A549 (cell line): ENCODE measurements around the gene LUZP1. TPM values are rescaled to one million over a fixed set of nuclear protein-coding genes. Genes with fewer than 3 reads are reported as not detected.

Experiments
- ATAC-seq, 2 experiments: fragments of 200-7000 bp in 1 of 2; fragments of >200 bp in 1 of 2; cut with Nextera tagmentation in 1 of 2; cut with Tn5 transposase in 1 of 2; 3 replicates each; pipeline versions ENCODE4 v1.8.0 to v1.9.1; 2018 to 2020; ENCODE audit warnings: mild to moderate bottlenecking in 1 of 2, moderate library complexity in 1 of 2
- CTCF ChIA-PET: fragments of 300-600 bp; sonication (Branson Sonifier 250); formaldehyde crosslinking; extraction: SDS; loops from one replicate; lab custom pipeline; 2021; ENCODE audit warnings: antibody characterized with exemption, inconsistent platforms; lab: Yijun Ruan, JAX
- POLR2A ChIA-PET: fragments of 350-600 bp; formaldehyde crosslinking; extraction: SDS; loops from one replicate; lab custom pipeline; 2021; ENCODE audit warnings: antibody characterized with exemption, inconsistent platforms; lab: Yijun Ruan, JAX
- DNase-seq, 2 experiments: peaks; one replicate each; pipeline versions ENCODE4 v3.0.0 to v3.0.0-alpha.2; 2011 to 2016; ENCODE audit warnings: low read depth in 1 of 2, low spot score in 1 of 2
- FAIRE-seq: peaks from 2 replicates; lab custom pipeline; 2011; peaks lifted over from hg19 to GRCh38; lab: Jason Lieb, UNC
- H3K27ac ChIP-seq, 2 experiments: fragments of >200 bp; sonication (Bioruptor Twin); formaldehyde crosslinking; 3 replicates each; pipeline ENCODE4 v1.5.1; 2016 to 2017
- H3K4me1 ChIP-seq: fragments of >200 bp; sonication (Bioruptor Twin); formaldehyde crosslinking; 3 replicates; pipeline ENCODE4 v1.6.1; 2016
- H3K4me2 ChIP-seq: fragments of >200 bp; sonication (Bioruptor Twin); formaldehyde crosslinking; 3 replicates; pipeline ENCODE4 v1.6.1; 2016
- H3K4me3 ChIP-seq: fragments of >200 bp; sonication (Bioruptor Twin); formaldehyde crosslinking; 3 replicates; pipeline ENCODE4 v1.5.1; 2016
- H3K9me3 ChIP-seq: fragments of >200 bp; sonication (Bioruptor Twin); formaldehyde crosslinking; 3 replicates; pipeline ENCODE4 v1.6.1; 2016
- ATOH8 ChIP-seq: fragments of 250-450 bp; sonication (Bioruptor Pico); IDR thresholded peaks from 2 replicates; pipeline ENCODE4 v1.5.0; 2020; ENCODE audit warnings: low read depth, mild to moderate bottlenecking, moderate library complexity
- E2F6 ChIP-seq: IDR thresholded peaks from 2 replicates; pipeline ENCODE4 v1.6.1; 2012; ENCODE audit warnings: low read depth, borderline replicate concordance
- EHF ChIP-seq: fragments of 250-450 bp; sonication (Bioruptor Pico); IDR thresholded peaks from 2 replicates; pipeline ENCODE4 v1.5.0; 2020; ENCODE audit warnings: mild to moderate bottlenecking
- FOSL2 ChIP-seq, 2 experiments: fragments of 450-650 bp in 1 of 2; fragments of >200 bp in 1 of 2; sonication (Bioruptor Twin) in 1 of 2; formaldehyde crosslinking; IDR thresholded peaks; 2 replicates each; pipeline versions ENCODE4 v1.5.0 to v1.6.1; 2016 to 2020; ENCODE audit warnings: mild to moderate bottlenecking in 1 of 2, moderate library complexity in 1 of 2
- HMGXB4 ChIP-seq: fragments of 250-450 bp; sonication (Bioruptor Pico); IDR thresholded peaks from 2 replicates; pipeline ENCODE4 v1.5.0; 2021; ENCODE audit warnings: mild to moderate bottlenecking, moderate library complexity, borderline replicate concordance
- HOXA7 ChIP-seq: fragments of 250-450 bp; sonication (Bioruptor Pico); IDR thresholded peaks from 2 replicates; pipeline ENCODE4 v1.5.0; 2020; ENCODE audit warnings: mild to moderate bottlenecking, moderate library complexity
- JUN ChIP-seq, 2 experiments: fragments of >200 bp; sonication (Bioruptor Twin); formaldehyde crosslinking; IDR thresholded peaks; 2 replicates in 1 of 2; 3 replicates in 1 of 2; pipeline ENCODE4 v1.6.1; 2016 to 2017
- KDM1A ChIP-seq: fragments of 200-600 bp; sonication (generic); IDR thresholded peaks from 2 replicates; pipeline ENCODE4 v1.6.1; 2016; ENCODE audit warnings: low read depth, mild to moderate bottlenecking
- KDM5A ChIP-seq: fragments of 200-600 bp; sonication (generic); IDR thresholded peaks from 2 replicates; pipeline ENCODE4 v1.6.1; 2016; ENCODE audit warnings: antibody characterized with exemption, mild to moderate bottlenecking
- MAZ ChIP-seq: fragments of 150-350 bp; IDR thresholded peaks from 2 replicates; pipeline ENCODE4 v1.6.1; 2014; ENCODE audit warnings: antibody characterized with exemption, low read depth, low read length, borderline replicate concordance
- PBX3 ChIP-seq: IDR thresholded peaks from 2 replicates; pipeline ENCODE4 v1.6.1; 2012
- POLR2A ChIP-seq: IDR thresholded peaks from 2 replicates; pipeline ENCODE4 v1.6.1; 2012; ENCODE audit warnings: mild to moderate bottlenecking, low read length
- RAD21 ChIP-seq, 2 experiments: fragments of >200 bp in 1 of 2; sonication (Bioruptor Twin) in 1 of 2; formaldehyde crosslinking in 1 of 2; IDR thresholded peaks in 1 of 2; conservative IDR thresholded peaks in 1 of 2; 2 replicates in 1 of 2; 3 replicates in 1 of 2; pipeline ENCODE4 v1.6.1; 2012 to 2018; ENCODE audit warnings: inconsistent platforms in 1 of 2
- RCOR1 ChIP-seq: fragments of 150-350 bp; IDR thresholded peaks from 2 replicates; pipeline ENCODE4 v1.6.1; 2014; ENCODE audit warnings: antibody characterized with exemption, low read length, low read depth
- RNF2 ChIP-seq: fragments of 200-600 bp; sonication (generic); IDR thresholded peaks from 2 replicates; pipeline ENCODE4 v1.6.1; 2016; ENCODE audit warnings: low read depth, mild to moderate bottlenecking, antibody characterized with exemption, moderate library complexity, borderline replicate concordance
- SREBF2 ChIP-seq: fragments of 450-650 bp; IDR thresholded peaks from 2 replicates; pipeline ENCODE4 v1.6.1; 2014; ENCODE audit warnings: mild to moderate bottlenecking, moderate library complexity
- TP53 ChIP-seq: fragments of 250-450 bp; sonication (Bioruptor Pico); IDR thresholded peaks from 2 replicates; pipeline ENCODE4 v1.5.0; 2021; ENCODE audit warnings: mild to moderate bottlenecking, moderate library complexity
- USF2 ChIP-seq: fragments of 450-650 bp; IDR thresholded peaks from 2 replicates; pipeline ENCODE4 v1.6.1; 2014; ENCODE audit warnings: antibody characterized with exemption
- ZC3H11A ChIP-seq: fragments of 450-650 bp; IDR thresholded peaks from 2 replicates; pipeline ENCODE4 v1.6.1; 2014; ENCODE audit warnings: antibody characterized with exemption, mild to moderate bottlenecking
- WGBS: methylation state at CpG from one replicate; pipeline ENCODE4 v1.1.6; 2017; ENCODE audit errors: missing lambda C conversion rate; 5-methylcytosine and 5-hydroxymethylcytosine counted together
- polyA plus RNA-seq, 4 experiments: library from polyadenylated mRNA; depleted of rRNA in 3 of 4; stranded (reverse); fragments of >200 nt; fragmentation: RNase III in 1 of 4; extraction: RNeasy Plus Mini Kit Qiagen cat#74134 plus additional on column Dnase treatment in 1 of 4; gene quantifications; 2 replicates in 3 of 4; 3 replicates in 1 of 4; pipeline ENCODE4 v1.2.3, GENCODE V29; 2011 to 2017
- TF ChIP-seq, protein P1 (sequence below): fragments of >200 bp; sonication (Bioruptor Twin); formaldehyde crosslinking; IDR thresholded peaks from 3 replicates; pipeline ENCODE4 v1.6.1; 2016

LUZP1 gene
- polyA plus RNA-seq, 2 of the 4 experiments (the other 2 are of a cell fraction), result 18.2 to 26.2 TPM

- peak overlapping the region; percentile 62; the same call in 1 of the 3 replicates for H3K4me2 ChIP-seq
- no peak for ATAC-seq
- no peak for TF ChIP-seq HMGXB4 (CRISPR knock-in tag)
- no peak for TF ChIP-seq RAD21 (conservative IDR thresholded peaks at IDR 0.05 in 1 of 2, IDR thresholded peaks at IDR 0.05 in 1 of 2)
- no peak for TF ChIP-seq PBX3
- no peak for TF ChIP-seq TP53 (CRISPR knock-in tag)
- TF ChIP-seq ATOH8 (CRISPR knock-in tag), result no peak
- no peak for TF ChIP-seq JUN (IDR thresholded peaks at IDR 0.05)
- TF ChIP-seq SREBF2, result no peak
- no peak for TF ChIP-seq POLR2A
- TF ChIP-seq MAZ, result no peak
- TF ChIP-seq ZC3H11A, result no peak
- TF ChIP-seq RCOR1, result no peak
- TF ChIP-seq HOXA7, result no peak
- no peak for TF ChIP-seq EHF (CRISPR knock-in tag)
- no peak for TF ChIP-seq FOSL2 (IDR thresholded peaks at IDR 0.05)
- TF ChIP-seq FOSL2 (CRISPR knock-in tag; IDR thresholded peaks at IDR 0.05), result no peak
- TF ChIP-seq KDM5A, result no peak
- TF ChIP-seq KDM1A, result no peak
- TF ChIP-seq RNF2, result no peak
- TF ChIP-seq, protein P1, sequence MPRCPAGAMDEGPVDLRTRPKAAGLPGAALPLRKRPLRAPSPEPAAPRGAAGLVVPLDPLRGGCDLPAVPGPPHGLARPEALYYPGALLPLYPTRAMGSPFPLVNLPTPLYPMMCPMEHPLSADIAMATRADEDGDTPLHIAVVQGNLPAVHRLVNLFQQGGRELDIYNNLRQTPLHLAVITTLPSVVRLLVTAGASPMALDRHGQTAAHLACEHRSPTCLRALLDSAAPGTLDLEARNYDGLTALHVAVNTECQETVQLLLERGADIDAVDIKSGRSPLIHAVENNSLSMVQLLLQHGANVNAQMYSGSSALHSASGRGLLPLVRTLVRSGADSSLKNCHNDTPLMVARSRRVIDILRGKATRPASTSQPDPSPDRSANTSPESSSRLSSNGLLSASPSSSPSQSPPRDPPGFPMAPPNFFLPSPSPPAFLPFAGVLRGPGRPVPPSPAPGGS, result no peak
- TF ChIP-seq, all 56 proteins: peak for 0
- WGBS, result 90% methylated on average over 3 of the region's 3 CpGs
- DNase-seq (no peak), FAIRE-seq (no peak)
- peaks cover 65% of the 10 kb centered on the region for H3K4me1 ChIP-seq
- H3K9me3 ChIP-seq, result no peaks in the 10 kb centered on the region
- ChIA-PET POLR2A (no interaction called here), CTCF (interaction anchor here (1.6 kb wide), 1 partner anchor 11 kb away, joined by 4 read pairs; no protein-coding TSS in a partner anchor)
- 0 out of 6 replicates have a peak overlapping the region, but pooled peaks of 1 of the 2 experiments have one; percentile 34 for H3K27ac ChIP-seq
- H3K4me3 ChIP-seq, result no peak overlapping the region
Measured at GRCh38 chr1:23120383-23120782, 48.3 kb downstream of the LUZP1 start.

DNA sequence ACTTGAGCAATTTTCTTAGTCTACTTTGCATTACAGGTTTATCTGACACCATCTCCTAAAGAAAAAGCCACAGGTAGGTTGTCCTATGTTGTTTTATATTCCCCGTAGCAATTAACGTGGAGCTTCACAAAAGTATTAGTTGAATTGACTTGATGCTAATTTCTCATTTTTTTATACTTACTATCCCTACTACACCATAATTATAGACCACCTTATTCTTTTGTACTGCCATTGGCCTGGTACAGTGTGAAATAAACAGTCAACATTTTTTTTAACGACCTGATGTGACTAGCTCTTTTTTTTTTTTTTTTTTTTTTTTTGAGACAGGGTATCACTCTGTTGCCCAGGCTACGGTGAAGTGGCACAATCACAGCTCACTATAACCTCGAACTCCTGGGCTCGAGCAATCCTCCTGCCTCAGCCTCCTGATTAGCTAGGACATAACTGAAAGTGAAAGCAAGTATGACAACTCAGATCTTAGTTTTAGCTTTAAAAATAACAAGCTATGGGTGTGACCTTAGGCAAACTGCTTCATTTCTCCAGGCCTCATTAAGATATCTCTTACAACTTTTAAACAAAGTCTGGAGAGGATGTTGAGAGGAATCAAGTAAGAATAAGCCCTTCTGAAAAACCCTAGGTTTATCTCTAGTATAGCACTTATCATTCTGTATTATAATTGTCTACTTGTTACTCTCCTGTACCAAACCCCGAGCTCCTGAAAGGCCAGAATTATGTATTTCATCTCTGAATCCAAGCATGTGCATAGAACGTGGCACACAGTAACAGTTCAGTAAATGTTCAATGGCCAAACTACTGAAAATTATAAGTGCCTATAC, 49.5 kb downstream of the LUZP1 start:
- H3K27ac ChIP-seq, result peak overlapping the region; percentile 23 to 49; a peak in 2 of 6 replicates
- 68% methylated on average over 8 of the region's 8 CpGs for WGBS
- no peak overlapping the region for H3K4me3 ChIP-seq
- FAIRE-seq, result no peak
- POLR2A ChIA-PET, result interaction anchor here (0.6 to 1.3 kb wide), 2 partner anchors 12 to 44 kb away, joined by 4 read pairs; no protein-coding TSS in a partner anchor
- no peaks in the 10 kb centered on the region for H3K9me3 ChIP-seq
- CTCF ChIA-PET, result interaction anchor here (0.9 to 1.4 kb wide), 2 partner anchors 13 to 66 kb away, joined by 3 to 5 read pairs; no protein-coding TSS in a partner anchor
- H3K4me2 ChIP-seq, result peak overlapping the region; percentile 62
- no peak for DNase-seq
- TF ChIP-seq USF2, result no peak
- no peak for TF ChIP-seq E2F6
- TF ChIP-seq KDM1A, result no peak
- TF ChIP-seq TP53 (CRISPR knock-in tag), result no peak
- peaks cover 65% of the 10 kb centered on the region for H3K4me1 ChIP-seq
- ATAC-seq, result no peak
